Activated CD8-positive, alpha-beta memory T cell treated with anti-CD3 and anti-CD28 coated beads, Interleukin-2, amount 50 U/mL, for 1 hour (primary cell): ENCODE measurements around the gene SH3RF1.

ENCODE experiments used
- DNase-seq: peaks from one replicate; pipeline ENCODE4 v3.0.0-alpha.2; 2020; ENCODE audit errors: extremely low read depth

SH3RF1 gene

GRCh38 chr4:169133932-169134331, 136.8 kb downstream of the SH3RF1 start:
- no peak for DNase-seq

DNA sequence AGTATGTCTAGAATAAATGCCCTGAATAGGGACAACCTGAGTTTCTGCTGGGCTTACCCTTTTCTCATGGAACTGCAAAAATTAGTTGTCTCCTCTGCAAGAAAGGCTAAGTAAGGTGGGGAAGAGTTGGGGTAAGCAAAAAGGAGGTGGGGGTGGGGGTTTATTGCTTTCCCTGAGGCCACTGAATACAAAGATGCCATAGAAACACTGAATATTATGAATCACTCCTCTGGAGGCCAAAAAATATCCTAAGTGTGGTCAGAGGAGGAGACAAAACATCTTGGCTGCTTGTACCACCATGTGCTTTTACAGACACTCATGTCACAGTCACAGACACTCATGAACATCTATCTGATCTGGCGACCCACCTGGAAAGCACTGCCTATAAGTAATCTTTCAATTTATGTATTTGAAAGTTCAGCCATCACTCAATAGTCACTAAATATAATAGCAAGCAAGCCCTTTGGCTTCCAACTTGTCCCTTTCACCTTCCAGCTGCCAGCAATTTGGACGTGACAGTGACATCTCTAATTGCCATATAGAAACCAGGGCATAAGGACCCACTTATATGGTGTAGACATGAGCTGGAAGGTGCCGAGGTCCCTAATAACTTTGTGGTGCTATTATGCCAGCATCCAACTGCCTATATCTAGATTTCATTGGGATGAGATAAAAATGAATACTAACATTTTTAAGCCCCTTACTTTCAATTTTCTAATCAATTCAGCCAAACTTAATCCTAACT, 138.0 kb downstream of the SH3RF1 start:
- no peak for DNase-seq

- DNase-seq, result no peak
These were observed 139.1 kb downstream of the SH3RF1 start for GRCh38 chr4:169131556-169132208.

DNA sequence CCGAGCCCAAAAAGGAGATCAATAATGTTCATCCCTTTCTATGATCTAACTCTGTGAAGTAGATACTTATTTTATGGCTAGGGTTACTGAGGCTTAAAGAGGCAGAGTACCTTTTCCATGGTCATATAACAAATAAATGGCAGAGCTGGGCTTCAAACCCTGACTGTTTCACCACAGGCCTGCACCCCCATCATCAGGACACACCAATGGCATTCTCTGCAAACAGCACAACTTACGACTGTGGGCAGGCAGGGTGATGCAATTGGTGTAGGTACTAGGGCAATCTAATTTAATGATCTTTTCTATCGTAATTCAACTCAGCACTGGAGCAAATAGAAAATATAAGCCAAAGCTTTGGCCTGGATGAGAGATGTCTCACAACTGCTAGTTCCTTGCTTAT, 141.9 kb downstream of the SH3RF1 start:
- DNase-seq, result no peak

DNA sequence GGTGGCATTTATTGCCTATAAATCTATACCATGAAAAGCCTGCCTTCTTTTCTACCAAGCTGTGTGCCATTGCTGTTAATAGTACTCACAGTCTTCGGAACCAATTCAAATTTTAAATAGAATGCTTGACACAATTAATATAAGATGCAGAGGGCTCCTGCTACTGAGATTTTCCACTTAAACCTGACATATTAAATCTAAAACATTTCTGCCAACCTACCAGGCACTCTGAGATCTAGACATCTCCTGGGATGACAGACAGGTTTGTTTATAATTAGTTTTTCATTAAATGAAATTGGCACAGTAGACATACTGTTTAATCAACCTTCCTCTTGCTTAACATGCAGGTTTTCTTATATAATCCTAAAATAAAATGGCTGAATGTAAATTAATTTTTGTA, 143.4 kb downstream of the SH3RF1 start:
- DNase-seq, result no peak

DNA sequence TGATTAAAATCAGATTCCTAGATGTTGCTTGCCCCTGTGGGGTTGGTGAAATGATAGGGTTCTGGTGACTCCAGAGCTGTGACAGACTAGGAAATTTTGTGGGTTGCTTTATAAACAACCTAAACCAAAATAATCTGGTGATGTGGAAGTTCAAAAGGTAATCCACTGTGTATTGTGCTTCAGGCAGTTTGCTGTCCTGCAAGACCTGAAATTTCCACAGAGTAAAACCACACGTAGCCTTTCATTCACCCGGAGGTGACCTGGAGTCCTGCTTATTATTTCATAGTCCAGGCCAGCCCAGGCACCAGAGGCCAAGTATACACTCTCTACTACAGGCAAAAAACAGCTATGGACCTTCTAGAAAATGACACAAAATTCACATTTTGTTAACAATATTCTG, 146.1 kb downstream of the SH3RF1 start:
- no peak for DNase-seq

DNA sequence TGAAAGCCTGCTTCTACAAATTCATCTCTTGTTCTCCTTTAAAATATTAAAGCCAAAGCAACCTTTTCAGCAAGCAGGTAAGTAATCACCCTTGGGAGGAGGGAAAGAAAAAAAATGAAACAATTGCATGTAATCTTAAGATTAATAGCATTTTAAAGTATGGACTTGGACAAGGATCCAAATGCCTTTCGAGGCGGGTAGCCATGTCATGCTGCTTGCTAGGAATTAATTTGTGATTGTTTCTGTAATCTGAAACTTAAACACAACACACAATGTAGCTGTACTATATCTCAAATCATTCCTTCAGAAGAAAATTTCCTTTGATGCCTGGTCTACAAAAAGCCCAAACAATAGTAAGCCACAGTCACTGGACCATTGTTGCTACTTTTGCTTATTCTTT, 148.3 kb downstream of the SH3RF1 start:
- DNase-seq, result no peak

- no peak for DNase-seq
These were observed 148.8 kb downstream of the SH3RF1 start for GRCh38 chr4:169121861-169122382.

- no peak for DNase-seq
These were observed 150.1 kb downstream of the SH3RF1 start for GRCh38 chr4:169120624-169121023.

GRCh38 chr4:169119536-169119935, 151.2 kb downstream of the SH3RF1 start:
- DNase-seq, result no peak

DNA sequence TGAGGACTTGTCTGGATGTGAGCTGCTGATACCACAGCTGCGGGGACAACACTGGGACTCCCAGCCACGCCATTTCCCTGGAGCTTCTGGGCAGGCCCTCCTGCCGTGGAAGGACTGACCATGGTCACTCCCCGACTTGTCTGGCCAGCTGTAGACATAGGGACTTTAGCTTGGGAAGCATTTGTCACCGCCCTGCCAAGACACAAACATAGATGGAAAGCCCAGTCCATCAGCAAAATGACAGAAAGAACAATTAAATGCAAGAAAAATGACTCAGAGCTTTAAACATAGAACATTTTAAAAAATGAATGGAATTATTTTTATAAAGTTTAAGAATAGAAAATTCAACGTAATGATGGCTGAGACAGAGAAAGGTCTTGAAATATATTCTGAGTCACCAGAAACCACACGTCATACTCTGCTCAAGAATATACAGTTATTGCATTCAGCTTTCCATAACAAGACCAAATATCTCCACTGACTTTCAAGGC, 153.1 kb downstream of the SH3RF1 start:
- DNase-seq, result no peak

DNA sequence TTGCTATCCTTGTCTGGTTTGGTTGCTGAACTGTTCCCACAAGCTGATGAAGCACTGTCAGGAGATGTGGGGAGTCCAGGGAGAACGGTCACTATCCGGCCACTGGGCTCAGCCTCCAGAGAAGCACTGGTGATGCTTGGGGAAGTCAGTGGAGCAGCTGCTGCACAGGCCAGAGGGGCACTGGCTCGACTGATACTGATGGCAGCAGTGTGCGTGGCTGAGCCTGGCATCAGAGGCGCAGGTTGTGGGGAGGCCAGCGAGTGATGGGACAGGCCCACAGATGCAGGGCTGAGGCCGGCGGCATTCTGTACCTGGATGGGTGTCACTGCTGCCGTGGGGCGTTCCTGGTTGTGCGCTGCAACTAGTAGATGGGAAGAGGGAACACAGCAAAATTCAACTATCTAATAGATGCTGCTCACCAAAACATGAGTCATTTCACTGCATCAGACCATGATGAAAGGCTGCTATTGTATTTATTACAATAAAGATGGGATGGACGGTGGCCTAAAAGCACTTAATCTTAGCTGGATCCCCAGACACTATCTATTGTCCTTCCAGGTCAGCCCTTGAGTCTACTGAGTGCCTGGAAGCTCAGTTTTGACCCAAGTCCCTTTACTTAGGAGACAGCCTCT, 154.4 kb downstream of the SH3RF1 start:
- no peak for DNase-seq

GRCh38 chr4:169115897-169116254, 154.9 kb downstream of the SH3RF1 start:
- no peak for DNase-seq

- no peak for DNase-seq
These were observed 155.4 kb downstream of the SH3RF1 start for GRCh38 chr4:169115144-169115896.

DNA sequence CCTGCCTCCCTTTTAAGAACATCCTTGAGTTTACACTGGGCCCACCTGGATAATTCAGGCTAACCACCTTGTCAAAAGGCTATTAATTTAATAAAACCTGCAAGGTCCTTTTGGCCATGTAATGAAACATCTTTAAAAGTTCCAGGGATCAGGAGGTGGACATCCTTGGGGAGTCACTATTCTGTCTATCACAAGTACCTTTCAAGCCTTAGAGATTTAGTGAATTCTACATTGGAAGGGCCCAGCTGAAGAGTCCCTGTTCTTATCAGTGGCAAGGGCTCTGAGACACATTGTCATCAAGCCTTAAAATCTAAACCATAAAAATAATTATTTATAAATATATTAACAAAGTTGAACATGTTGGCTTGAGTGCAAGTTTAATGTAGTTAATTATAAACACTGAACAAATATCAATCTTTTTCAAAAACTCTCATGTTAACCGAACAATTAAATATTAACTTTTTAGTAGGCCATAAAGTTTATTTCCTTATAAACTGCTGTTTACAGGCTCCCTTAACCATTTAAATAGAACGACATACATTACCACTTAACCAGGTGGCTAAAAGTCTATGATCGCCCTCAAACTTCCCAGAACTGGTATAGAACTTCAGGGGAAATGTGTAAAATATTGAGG, 156.3 kb downstream of the SH3RF1 start:
- DNase-seq, result no peak

- no peak for DNase-seq
These were observed 160.1 kb downstream of the SH3RF1 start for GRCh38 chr4:169110633-169111032.

DNA sequence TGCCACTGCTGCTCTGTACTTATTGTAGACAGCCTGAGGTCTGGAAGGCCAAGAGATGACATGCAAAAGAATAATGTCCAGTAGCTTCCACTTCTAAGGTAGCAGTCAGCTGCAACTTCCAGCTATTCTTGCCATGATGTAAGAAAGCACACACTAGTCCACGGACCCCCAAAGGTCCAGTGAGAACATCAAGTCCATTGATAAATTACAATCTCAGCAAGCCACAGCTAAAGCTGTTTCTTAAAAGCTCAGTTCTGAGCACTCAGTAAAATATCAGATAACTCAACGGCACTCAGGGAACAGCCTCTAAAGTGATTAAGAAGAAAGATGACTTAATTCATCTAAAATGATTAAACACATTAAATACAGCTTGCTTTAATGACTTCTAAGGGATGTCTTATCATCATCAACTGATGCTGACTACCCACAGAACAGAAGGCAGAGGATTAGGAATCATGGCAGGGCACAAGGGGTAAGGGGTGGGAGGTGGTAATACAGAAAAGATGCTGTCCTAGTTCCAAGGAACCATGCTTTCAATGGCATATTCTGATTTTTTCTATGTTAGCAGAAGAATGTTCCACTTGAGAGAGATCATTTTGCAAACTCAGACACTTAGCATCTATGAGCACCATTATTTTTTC, 161.6 kb downstream of the SH3RF1 start:
- no peak for DNase-seq

DNA sequence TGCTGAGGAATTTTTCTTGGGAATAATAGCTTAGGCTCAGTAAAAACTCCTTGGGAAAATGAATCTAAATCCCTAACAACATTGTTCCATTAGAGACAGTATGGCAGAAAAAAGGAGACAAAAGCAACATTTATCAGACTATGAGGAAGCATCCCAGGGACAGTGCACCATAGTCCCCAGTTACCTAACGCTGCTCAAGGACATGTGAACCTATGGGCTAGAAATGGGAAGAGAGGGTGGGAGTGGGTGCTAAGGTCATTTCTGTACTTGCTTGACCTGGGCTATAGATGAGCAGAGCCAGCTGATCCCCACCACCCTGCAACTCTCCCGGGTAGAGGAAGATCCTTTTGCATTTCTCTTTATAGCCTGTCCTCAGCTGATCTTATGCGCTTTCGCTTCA, 162.5 kb downstream of the SH3RF1 start:
- DNase-seq, result no peak

- DNase-seq, result no peak
These were observed 163.2 kb downstream of the SH3RF1 start for GRCh38 chr4:169107528-169107927.

- DNase-seq, result no peak
These were observed 164.0 kb downstream of the SH3RF1 start for GRCh38 chr4:169106696-169107229.

GRCh38 chr4:169105620-169106019, 165.1 kb downstream of the SH3RF1 start:
- no peak for DNase-seq
